ENCODE results near the gene TRIP11. TPM values are rescaled to one million over a fixed set of nuclear protein-coding genes. Genes with fewer than 3 reads are reported as not detected.
A peak's percentile ranks its signal among the peaks of the same experiment; 100 is the strongest.

Gene TRIP11
- total RNA-seq, 1 donor from 2014 or later: 49.7 TPM

DNA sequence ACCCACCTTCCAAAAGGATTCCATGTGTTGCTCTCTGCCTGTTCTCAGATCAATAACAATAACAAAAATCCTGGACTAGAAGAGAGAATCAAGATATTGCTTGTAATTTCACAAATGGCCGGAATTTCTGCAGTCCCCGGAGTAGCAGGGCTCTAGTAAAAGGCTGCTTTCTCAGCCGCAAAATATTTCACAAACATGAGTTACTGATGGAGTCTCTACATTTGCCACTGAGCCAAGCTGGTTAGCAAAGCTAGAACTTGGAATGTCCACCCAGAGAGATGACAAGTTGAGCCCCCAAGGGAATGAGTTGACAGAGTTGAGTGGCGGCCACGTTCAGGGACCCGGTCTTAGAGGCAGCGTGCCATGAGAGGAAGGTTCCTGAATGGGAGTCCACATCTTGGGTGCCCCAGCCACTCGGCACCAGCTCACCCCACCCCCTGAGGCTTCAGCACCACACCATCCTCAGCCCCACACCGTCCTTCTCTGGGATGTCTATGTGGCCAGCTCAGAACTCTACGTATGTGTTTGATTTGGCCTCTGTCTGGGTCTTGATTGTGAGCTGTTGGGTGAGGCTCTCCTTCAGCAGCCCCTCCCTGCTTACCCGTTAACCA is 108.3 kb downstream of the TRIP11 start:
- Histone ChIP-seq H3K4me1 (peaks cover 36% of the 10 kb centered on the region), H3K27ac (replicated peaks) (peak overlapping the region; percentile 55), H3K36me3 (no peaks in the 10 kb centered on the region), H3K9me3 (replicated peaks) (no peaks in the 10 kb centered on the region), H3K4me3 (no peak overlapping the region), H3K27me3 (ENCODE audit: low read depth) (peaks cover 35% of the 10 kb centered on the region)
- intact Hi-C loops (cut with micrococcal nuclease): no loop called here
- TF ChIP-seq, protein P1, sequence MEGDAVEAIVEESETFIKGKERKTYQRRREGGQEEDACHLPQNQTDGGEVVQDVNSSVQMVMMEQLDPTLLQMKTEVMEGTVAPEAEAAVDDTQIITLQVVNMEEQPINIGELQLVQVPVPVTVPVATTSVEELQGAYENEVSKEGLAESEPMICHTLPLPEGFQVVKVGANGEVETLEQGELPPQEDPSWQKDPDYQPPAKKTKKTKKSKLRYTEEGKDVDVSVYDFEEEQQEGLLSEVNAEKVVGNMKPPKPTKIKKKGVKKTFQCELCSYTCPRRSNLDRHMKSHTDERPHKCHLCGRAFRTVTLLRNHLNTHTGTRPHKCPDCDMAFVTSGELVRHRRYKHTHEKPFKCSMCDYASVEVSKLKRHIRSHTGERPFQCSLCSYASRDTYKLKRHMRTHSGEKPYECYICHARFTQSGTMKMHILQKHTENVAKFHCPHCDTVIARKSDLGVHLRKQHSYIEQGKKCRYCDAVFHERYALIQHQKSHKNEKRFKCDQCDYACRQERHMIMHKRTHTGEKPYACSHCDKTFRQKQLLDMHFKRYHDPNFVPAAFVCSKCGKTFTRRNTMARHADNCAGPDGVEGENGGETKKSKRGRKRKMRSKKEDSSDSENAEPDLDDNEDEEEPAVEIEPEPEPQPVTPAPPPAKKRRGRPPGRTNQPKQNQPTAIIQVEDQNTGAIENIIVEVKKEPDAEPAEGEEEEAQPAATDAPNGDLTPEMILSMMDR (IDR thresholded peaks at IDR 0.05; ENCODE audit: borderline replicate concordance): no peak
- DNase-seq: no peak

DNA sequence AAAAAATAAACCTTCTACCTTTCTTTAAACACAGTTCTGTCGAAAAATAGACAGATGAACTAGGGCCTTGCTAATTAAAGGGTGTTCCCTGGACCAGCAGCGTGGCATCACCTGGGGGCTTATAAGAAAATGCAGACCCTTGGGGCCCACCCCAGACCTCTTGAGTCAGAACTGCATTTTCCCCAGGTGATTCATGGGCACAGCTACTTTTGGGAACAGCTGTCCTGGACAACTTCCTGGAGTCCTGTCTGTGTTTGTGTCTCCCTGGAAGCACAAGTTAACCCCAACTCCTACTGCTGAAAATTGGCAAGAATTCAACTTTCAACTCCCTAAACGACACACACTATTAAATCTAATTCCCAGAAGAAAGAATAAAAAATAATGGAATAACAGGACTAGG is 110.2 kb downstream of the TRIP11 start:
- no peaks in the 10 kb centered on the region for H3K9me3 ChIP-seq (replicated peaks)
- H3K36me3 ChIP-seq: no peaks in the 10 kb centered on the region
- no peak for DNase-seq
- H3K4me1 ChIP-seq: peaks cover 50% of the 10 kb centered on the region
- intact Hi-C loops (cut with micrococcal nuclease): no loop called here
- H3K27me3 ChIP-seq (ENCODE audit: low read depth): peaks cover 41% of the 10 kb centered on the region
- TF ChIP-seq, protein P1 (IDR thresholded peaks at IDR 0.05; ENCODE audit: borderline replicate concordance): no peak
- no peak overlapping the region for H3K4me3 ChIP-seq
- H3K27ac ChIP-seq (replicated peaks): peak overlapping the region; percentile 40

DNA sequence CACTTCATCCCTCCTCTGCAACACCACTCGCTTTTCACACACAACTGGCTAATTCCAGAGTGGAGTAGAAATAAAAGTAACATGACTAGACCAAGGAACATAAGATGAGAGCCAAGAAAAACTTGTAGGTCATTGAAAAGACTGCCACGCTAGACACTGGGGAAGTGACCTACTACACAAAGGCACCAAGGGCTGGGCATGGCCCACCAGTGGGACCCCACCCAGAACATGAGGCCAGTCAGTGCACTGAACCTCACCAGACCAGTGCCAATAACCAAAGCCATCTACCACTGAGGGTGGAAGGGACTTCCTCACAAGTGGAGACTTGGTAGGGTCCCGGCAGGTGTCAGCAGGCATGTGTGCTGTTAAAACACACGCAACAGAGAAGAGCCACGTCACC is 112.1 kb downstream of the TRIP11 start:
- H3K9me3 ChIP-seq (replicated peaks): no peaks in the 10 kb centered on the region
- no peak for DNase-seq
- H3K27me3 ChIP-seq (ENCODE audit: low read depth): peaks cover 38% of the 10 kb centered on the region
- H3K4me3 ChIP-seq: no peak overlapping the region
- no peaks in the 10 kb centered on the region for H3K36me3 ChIP-seq
- TF ChIP-seq, protein P1 (IDR thresholded peaks at IDR 0.05; ENCODE audit: borderline replicate concordance): no peak
- peaks cover 45% of the 10 kb centered on the region for H3K4me1 ChIP-seq
- intact Hi-C loops (cut with micrococcal nuclease): no loop called here
- H3K27ac ChIP-seq (replicated peaks): peak overlapping the region; percentile 11

DNA sequence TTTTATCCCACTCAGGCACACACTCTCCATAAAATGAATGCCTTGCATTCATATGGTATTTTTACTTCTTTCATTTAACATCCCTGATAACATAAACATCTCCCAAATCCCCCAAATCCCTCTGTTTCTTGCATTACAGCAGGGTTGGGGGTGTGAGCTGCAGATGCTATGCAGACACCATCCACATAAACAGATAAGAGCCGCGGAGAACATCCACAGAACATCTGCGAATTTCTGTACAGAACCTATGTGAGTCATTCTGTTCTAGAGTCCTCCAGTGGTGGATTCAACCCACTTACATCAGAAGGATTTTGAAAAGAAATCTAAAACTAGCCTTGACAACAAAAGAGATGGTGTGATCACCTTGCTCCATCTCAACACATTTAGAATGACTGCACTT is 112.7 kb downstream of the TRIP11 start:
- peaks cover 45% of the 10 kb centered on the region for H3K4me1 ChIP-seq
- intact Hi-C loops (cut with micrococcal nuclease): no loop called here
- no peaks in the 10 kb centered on the region for H3K9me3 ChIP-seq (replicated peaks)
- H3K27ac ChIP-seq (replicated peaks): peak overlapping the region; percentile 11
- peaks cover 38% of the 10 kb centered on the region for H3K27me3 ChIP-seq (ENCODE audit: low read depth)
- no peak for DNase-seq
- TF ChIP-seq, protein P1 (IDR thresholded peaks at IDR 0.05; ENCODE audit: borderline replicate concordance): no peak
- no peaks in the 10 kb centered on the region for H3K36me3 ChIP-seq
- no peak overlapping the region for H3K4me3 ChIP-seq

DNA sequence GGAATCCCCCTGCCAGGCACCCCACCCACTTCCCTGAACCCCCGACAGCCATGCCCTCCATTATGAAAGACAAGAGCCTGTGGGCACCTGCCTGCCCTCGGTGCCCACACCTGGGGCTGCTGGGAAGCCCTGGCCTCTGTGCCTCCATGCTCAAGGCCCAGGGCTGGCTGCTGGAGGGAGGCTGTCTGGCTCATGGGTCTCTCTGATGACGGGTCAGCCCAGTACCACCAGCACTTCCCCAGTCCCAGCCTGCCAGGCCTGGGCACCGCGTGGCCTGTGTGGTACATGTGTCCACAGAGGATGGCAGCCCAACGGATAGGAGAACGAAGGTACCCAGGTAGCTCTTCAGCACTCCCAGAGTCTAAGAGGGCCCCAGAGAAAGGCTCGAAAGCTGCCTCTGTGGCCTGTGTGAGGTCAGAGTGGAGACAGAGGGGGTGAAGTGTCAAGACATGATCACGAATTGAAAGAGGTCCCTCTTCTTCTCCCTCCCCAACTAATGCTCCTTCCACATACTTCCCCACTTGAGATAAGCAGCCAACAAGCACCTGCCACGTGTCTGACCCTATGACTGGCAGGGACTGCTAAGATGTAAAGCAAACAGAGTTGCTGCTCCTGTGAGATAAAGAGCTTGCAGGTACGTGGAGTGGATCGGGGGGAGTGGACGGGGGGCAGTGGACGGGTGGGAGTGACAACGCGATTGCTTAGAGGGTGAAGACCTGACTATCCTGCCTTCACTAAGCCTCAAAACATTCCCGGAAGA is 113.5 kb downstream of the TRIP11 start:
- Histone ChIP-seq H3K4me1 (peaks cover 43% of the 10 kb centered on the region), H3K27ac (replicated peaks) (peak overlapping the region; percentile 66), H3K27me3 (ENCODE audit: low read depth) (peaks cover 30% of the 10 kb centered on the region), H3K9me3 (replicated peaks) (no peaks in the 10 kb centered on the region), H3K36me3 (no peaks in the 10 kb centered on the region), H3K4me3 (no peak overlapping the region)
- TF ChIP-seq, protein P1 (IDR thresholded peaks at IDR 0.05; ENCODE audit: borderline replicate concordance): no peak
- no peak for DNase-seq
- intact Hi-C loops (cut with micrococcal nuclease): no loop called here
